ENCODE measurements around the gene DPRX.

DPRX gene

GRCh38 chr19:53631949-53632407 is at the start of gene DPRX:
TSS of gene DPRX (plus strand) at chr19:53631999. CDS start at chr19:53632107, 108 bp downstream.
- DNase-seq (ENCODE audit: low spot score): no peak

- DNase-seq (ENCODE audit: low spot score): no peak
Observed at GRCh38 chr19:53583181-53583580, 48.6 kb upstream of the DPRX start.

- no peak for DNase-seq (ENCODE audit: low spot score)
Observed at GRCh38 chr19:53586277-53586691, 45.5 kb upstream of the DPRX start.

GRCh38 chr19:53594811-53595509 is 36.8 kb upstream of the DPRX start:
- no peak for DNase-seq (ENCODE audit: low spot score)

GRCh38 chr19:53595510-53595867 is 36.3 kb upstream of the DPRX start:
- no peak for DNase-seq (ENCODE audit: low spot score)

GRCh38 chr19:53596056-53596455 is 35.7 kb upstream of the DPRX start:
- DNase-seq (ENCODE audit: low spot score): no peak

- DNase-seq (ENCODE audit: low spot score): no peak
Observed at GRCh38 chr19:53597023-53597422, 34.8 kb upstream of the DPRX start.

- no peak for DNase-seq (ENCODE audit: low spot score)
Observed at GRCh38 chr19:53598361-53598760, 33.4 kb upstream of the DPRX start.

GRCh38 chr19:53600217-53600616 is 31.6 kb upstream of the DPRX start:
- no peak for DNase-seq (ENCODE audit: low spot score)

GRCh38 chr19:53606031-53606430 is 25.8 kb upstream of the DPRX start:
- DNase-seq (ENCODE audit: low spot score): no peak

- no peak for DNase-seq (ENCODE audit: low spot score)
Observed at GRCh38 chr19:53608381-53608780, 23.4 kb upstream of the DPRX start.

GRCh38 chr19:53612762-53613526 is 18.9 kb upstream of the DPRX start:
- no peak for DNase-seq (ENCODE audit: low spot score)

GRCh38 chr19:53621885-53622740 is 9.7 kb upstream of the DPRX start:
- DNase-seq (ENCODE audit: low spot score): no peak

GRCh38 chr19:53624771-53625545 is 6.8 kb upstream of the DPRX start:
- DNase-seq (ENCODE audit: low spot score): no peak

GRCh38 chr19:53626486-53626885 is 5.3 kb upstream of the DPRX start:
- DNase-seq (ENCODE audit: low spot score): no peak

GRCh38 chr19:53626976-53627375 is 4.8 kb upstream of the DPRX start:
- DNase-seq (ENCODE audit: low spot score): no peak

GRCh38 chr19:53634768-53635167 is 3.0 kb downstream of the DPRX start:
- DNase-seq (ENCODE audit: low spot score): no peak

GRCh38 chr19:53639471-53639870 is 7.7 kb downstream of the DPRX start:
- no peak for DNase-seq (ENCODE audit: low spot score)

GRCh38 chr19:53642381-53643099 is 10.7 kb downstream of the DPRX start:
- no peak for DNase-seq (ENCODE audit: low spot score)

GRCh38 chr19:53644061-53644816 is 12.4 kb downstream of the DPRX start:
- no peak for DNase-seq (ENCODE audit: low spot score)
